Fibroblast of the aortic adventitia (primary cell): Measurements from ENCODE around the gene GCC1. TPM values are rescaled to one million over a fixed set of nuclear protein-coding genes. Genes with fewer than 3 reads are reported as not detected.
A peak's percentile ranks its signal among the peaks of the same experiment; 100 is the strongest.

Source experiments
- DNase-seq: peaks from one replicate; pipeline ENCODE4 v3.0.0-alpha.2; 2010; ENCODE audit warnings: low read depth
- H3K4me3 ChIP-seq: 2 replicates; pipeline ENCODE4 v1.5.1; 2011; ENCODE audit warnings: low read depth, mild to moderate bottlenecking, control low read depth, low read length, moderate library complexity
- total RNA-seq: library from RNA; depleted of rRNA; stranded (reverse); fragments of >200 nt; gene quantifications from 2 replicates; pipeline ENCODE4 v1.2.3, GENCODE V29; 2012; ENCODE audit warnings: low replicate concordance
- TF ChIP-seq, protein P1 (sequence below): IDR thresholded peaks from 2 replicates; pipeline ENCODE4 v1.5.1; 2011; ENCODE audit warnings: mild to moderate bottlenecking, low read length, control low read depth, inconsistent platforms; ENCODE audit not compliant: insufficient read depth

GCC1 gene
- total RNA-seq, 1 donor: 16.1 TPM

DNA sequence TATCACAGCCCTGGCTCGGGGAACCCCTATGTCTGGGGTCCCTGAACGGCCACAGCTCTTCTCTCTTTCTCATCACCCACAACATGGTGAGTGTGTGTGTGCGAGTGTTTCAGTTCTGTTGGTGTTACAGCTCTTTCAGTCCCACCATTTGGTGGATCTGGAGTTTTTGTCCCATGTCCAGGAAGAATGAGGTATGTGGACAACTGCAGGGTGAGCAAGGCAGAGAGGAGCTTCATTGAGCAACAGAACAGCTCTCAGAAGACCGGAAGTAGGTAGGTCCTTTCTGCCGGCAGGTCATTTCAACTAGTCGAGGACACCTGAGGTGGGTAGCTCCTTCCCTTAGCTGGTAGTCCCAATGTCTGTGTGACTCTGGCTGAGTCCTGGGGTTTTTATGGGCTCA lies 23.1 kb upstream of the GCC1 start:
- TF ChIP-seq, protein P1, sequence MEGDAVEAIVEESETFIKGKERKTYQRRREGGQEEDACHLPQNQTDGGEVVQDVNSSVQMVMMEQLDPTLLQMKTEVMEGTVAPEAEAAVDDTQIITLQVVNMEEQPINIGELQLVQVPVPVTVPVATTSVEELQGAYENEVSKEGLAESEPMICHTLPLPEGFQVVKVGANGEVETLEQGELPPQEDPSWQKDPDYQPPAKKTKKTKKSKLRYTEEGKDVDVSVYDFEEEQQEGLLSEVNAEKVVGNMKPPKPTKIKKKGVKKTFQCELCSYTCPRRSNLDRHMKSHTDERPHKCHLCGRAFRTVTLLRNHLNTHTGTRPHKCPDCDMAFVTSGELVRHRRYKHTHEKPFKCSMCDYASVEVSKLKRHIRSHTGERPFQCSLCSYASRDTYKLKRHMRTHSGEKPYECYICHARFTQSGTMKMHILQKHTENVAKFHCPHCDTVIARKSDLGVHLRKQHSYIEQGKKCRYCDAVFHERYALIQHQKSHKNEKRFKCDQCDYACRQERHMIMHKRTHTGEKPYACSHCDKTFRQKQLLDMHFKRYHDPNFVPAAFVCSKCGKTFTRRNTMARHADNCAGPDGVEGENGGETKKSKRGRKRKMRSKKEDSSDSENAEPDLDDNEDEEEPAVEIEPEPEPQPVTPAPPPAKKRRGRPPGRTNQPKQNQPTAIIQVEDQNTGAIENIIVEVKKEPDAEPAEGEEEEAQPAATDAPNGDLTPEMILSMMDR: no peak
- DNase-seq: no peak
- H3K4me3 ChIP-seq: no peak overlapping the region

DNA sequence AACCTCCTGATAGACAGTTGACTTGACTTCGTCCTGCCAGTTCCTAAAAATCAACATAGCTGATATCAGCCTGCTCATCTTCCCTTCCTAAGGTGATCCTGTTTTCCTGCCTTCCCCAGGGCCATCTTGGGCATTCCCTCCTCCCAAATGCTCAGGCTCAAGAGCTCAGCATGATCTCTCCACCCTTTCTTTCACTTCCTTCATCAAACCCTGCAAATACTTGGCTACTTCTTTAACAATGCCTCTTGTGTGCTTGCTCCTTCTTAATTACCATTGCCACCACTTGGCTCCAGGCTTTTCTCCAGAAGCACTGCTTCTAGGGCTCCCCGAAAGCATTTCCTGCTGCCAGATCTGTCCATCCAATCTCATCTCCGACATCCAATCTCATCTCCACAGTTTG lies 15.5 kb upstream of the GCC1 start:
- TF ChIP-seq, protein P1: no peak
- DNase-seq: no peak

DNA sequence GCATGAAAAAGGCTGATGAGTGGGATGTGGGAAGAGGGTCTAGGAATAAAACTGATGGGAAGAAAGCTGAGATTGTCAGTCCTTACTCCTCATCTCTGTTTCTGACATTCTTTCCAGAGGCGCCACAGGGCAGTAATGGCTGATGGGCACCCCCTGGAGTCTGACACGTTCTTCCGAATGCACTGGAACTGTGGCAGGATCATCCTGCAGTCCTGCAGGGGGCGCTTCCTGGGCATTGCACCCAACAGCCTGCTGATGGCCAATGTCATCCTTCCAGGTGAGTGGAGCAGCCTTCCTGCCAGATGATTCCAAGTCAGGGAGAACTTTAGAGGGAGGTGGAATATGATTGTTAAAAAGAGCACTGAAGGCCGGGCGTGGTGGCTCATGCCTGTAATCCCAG lies 12.9 kb upstream of the GCC1 start:
- TF ChIP-seq, protein P1: peak; percentile 13
- no peak overlapping the region for H3K4me3 ChIP-seq
- DNase-seq: no peak

More for the DNA sequence above, 15.5 kb upstream of the GCC1 start:
- H3K4me3 ChIP-seq: no peak overlapping the region

DNA sequence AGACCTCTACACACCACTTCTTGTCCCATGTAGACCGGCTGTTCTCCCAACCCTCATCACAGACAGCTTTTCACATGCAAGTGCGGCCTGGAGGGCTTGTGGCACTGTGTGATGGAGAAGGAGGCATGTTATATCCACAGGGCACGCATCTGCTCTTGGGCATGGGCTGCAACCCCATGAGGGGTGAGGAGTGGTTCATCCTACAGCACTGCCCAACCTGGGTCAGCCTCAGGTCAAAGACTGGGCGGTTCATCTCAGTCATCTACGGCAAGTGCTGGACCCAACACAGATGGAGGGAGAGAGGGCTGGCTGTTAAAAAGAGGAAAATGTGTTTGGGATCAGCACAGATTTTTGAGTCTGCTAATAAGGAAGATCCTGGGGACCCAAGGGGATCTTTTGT lies 10.3 kb upstream of the GCC1 start:
- no peak for DNase-seq
- H3K4me3 ChIP-seq: no peak overlapping the region
- TF ChIP-seq, protein P1: no peak

DNA sequence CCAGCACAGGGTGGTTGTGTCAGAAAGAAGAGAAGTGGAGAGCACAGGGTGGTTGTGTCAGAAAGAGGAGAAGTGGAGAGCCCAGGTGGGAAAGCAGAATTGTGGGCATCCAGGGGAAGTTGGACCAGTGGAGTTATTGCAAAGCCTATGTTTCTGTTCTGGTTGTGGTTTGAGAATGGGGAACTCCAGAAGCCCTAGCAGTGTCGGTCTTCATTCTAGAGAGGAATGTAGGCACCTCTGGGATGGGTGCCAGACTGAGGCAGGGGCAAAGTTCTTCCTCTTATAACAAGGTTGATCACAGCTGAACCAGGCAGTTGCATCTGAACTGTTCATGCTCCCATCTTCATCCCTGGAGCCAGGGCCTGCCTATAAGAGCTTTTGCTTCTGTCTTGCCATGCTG lies 9.1 kb upstream of the GCC1 start:
- TF ChIP-seq, protein P1: no peak
- DNase-seq: no peak
- H3K4me3 ChIP-seq: no peak overlapping the region

DNA sequence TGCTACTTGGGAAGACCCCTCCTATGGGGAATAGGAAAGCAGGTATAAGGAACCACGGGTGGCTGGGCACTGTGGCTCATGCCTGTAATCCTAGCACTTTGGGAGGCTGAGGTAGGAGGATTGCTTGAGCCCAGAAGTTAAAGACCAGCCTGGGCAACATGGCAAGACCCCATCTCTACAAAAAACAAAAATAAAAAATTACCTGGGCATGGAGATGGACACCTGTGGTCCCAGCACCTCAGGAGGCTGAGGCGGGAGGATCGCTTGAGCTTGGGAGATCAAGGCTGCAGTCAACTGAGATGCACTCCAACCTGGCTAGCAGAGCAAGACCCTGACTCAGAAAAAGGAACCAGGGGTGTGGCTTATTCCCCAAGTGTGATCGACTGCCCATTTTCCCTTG lies 7.2 kb upstream of the GCC1 start:
- TF ChIP-seq, protein P1: no peak
- no peak overlapping the region for H3K4me3 ChIP-seq
- no peak for DNase-seq

DNA sequence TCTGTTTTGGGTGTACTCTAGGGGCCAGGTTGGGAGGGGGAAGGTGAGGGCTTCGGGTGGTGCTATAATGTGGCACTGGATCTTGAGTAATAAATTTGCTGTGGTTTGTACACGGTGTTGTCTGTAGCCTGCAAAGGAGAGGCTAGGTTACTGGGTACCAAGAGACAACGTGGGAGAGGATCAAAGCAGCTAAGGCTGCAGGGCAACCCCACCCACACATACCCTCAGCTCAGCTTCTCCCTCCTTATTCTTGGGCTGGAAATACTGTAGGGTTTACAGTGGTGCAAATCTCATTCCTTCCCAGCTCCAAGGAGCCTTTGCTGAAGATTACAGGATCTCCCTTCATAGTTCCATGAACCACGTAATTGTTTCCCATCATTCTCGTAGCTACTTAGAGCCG lies 6.2 kb upstream of the GCC1 start:
- DNase-seq: no peak
- H3K4me3 ChIP-seq: no peak overlapping the region
- TF ChIP-seq, protein P1: no peak
